NCI-H1436 treated with DMSO at 0.1 percent for 48 hours (cell line): ENCODE results near the gene PTPN1.
"Not testable (repeated sequence)": the region's sequence is repeated elsewhere in the genome, so short reads cannot be mapped to it uniquely, and the experiment has no call there.

Experiments used
- DNase-seq: peaks from one replicate; lab custom pipeline; 2025; lab: John Stamatoyannopoulos, UW

PTPN1 gene

DNA sequence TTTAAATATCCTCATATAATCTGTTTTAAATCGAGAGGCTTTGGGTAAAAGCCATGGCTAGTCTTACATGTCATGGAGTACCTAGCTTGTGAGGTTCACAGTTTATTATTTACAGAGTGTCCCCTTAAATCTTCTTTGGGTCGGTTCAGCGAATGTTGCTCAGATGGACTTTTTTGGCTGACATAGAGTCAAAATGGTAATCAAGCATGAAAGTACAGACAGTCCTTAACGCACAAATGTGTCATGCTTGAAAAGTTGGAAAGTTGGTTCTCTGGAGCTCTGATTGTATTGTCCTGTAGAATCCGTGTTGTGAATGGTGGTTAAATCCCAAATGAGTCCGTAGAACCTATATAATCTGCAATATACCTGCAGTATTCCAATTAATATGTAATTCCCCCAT is 22.0 kb downstream of the PTPN1 start:
- no peak for DNase-seq

DNA sequence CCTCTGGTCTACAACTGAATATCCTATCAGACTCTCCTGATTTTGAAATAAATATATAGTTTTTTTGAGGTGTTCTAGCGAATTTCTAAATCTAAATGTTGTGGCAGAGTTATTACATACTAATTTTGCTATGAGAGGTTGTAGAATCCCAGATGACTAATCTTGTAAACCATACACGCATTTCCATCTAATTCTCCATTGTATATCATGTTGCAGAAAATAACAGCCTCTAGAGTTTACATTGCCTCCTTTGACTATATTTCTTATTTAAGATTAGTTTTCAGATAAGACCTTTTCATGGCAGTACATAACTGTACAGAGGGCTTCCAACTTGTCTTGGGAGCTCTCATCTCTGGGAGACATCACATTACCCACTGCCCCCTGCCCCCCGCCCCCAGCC is 22.9 kb downstream of the PTPN1 start:
- no peak for DNase-seq

DNA sequence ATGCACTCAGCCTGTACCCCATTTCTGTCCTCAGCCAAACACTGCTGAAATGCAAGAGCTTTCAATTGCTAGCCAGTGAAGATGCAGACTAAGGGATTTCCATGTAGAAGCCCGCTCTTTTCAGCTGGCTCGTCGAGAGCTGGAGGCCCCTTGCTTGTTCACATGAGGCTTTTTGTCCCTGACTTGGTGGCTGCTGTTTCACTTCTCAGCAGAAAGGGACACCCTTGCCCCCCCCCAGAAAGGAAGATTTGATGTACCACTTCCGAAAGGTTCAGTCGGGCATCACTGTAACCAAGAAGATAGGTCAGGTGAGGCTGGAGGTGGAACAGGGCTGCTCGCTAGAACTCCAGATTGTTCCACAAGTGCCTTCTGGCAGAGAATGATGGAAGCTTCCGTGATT is 23.3 kb downstream of the PTPN1 start:
- no peak for DNase-seq

DNA sequence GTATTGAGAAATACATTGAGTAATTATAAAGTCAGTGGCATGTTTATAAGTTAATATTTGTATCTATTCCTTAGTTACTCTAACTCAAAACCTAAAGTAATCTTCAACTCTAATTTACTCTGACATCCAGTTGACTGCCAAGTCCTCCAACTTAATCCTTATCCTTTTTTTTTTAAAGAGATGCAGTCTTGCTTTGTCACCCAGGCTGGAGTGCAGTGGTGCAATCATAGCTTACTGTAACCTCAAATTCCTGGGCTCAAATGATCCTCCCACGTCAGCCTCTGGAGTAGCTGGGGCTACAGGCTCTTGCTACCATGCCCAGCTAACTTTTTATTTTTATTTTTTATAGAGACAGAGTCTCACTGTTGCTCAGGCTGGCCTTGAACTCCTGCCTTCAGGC is 24.4 kb downstream of the PTPN1 start:
- no peak for DNase-seq

DNA sequence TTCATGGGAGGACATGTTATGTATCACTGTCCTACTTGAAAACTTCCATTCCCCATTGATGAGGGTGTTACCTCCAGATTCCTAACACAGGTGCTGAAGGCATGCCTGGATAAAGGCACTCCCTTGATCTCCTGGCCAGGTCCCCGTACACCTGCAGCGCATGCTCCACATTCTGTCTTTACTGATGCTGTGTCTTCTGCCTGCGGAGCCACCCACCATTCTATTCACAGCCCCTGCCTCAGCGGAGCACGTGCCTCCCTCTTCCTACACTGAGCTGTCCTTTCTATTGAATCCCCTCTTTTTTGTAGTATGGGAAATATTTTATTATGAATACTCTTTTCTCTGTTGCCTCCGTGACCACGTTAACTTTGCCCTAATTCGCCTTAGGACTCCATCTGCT is 25.0 kb downstream of the PTPN1 start:
- DNase-seq = no peak

DNA sequence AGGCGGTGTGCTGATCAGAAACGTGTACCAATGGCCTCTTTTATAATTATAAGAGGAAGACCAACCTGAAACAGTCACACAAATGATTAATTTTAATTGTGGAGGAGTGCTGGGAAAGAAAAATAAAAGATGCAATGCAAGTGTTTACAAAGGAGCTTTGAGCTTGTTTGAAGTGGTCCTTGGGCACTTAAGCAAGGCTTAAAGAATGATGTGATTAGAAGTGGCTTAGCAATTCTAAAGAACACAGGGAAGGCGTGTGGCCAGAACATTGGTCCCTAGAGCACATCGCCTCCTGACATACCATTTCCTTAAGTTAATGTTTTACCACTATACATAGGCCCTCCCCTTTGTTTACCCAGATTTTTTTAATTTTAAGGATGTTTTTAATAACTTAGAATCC is 26.1 kb downstream of the PTPN1 start:
- DNase-seq = peak; percentile 10

DNA sequence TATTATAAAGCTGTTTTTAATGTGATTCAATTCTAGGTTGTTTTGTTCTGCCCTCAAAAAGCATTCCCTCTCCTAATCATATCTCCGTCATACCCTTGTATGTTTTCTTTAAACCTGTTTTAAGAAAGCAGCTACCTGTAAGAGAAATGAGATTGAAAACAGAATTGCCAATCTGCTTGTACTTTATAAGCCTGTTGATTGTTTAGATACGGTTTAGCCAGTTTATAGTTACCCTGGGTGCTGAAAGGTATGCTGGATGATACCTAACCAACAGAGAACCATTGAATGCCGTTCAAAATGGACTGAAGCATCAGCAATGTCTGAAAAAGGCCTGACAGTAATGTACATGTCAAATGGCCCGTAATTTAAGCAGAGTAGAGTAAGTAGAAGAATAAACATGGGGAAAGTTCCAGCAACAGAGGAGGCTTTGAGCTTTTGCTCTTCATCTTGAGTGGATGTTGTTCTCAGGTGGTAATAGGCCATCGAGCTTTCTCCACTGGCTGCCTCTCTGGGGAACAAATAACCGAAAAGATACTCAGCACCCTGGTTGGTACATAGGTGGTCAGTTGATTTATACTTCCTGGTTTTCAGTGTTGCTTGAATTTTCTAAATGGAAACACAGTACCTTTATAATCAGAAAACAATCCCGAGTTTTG is 27.5 kb downstream of the PTPN1 start:
- no peak for DNase-seq

DNA sequence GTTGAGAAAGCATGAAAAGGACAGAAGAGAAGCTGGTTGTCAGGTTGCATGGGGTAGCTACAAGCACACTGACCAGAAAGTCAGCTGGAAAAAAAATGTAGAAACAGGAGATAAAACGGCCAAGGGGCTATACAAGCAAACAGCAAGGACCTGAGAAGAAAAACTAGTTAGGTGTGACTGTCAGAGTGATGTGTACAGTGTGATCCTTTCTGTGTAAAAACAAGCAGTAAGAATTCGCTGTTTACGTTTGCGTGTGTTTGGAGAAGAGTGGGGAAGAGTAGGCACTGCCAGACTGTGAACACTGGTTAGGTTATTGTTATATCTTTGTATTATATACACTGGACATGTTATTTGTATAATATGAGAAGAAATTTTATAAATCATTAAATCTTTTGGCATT is 28.1 kb downstream of the PTPN1 start:
- DNase-seq = no peak

DNA sequence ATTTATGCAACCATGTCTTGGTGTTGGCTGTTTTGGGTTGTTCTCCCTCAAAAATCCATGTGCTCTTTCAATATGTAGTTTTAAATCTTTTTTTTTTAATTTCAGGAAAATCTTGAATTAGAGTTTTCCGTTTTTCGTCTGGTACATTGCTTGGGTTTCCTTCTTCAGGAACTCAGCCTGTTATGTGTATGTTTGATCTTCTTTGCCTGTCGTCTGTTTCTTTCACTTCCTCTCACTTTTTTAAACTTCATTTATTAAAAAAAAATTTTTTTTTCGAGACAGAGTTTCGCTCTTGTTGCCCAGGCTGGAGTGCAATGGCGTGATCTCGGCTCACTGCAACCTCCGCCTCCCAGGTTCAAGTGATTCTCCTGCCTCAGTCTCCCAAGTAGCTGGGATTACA is 29.6 kb downstream of the PTPN1 start:
- not testable (repeated sequence) for DNase-seq

DNA sequence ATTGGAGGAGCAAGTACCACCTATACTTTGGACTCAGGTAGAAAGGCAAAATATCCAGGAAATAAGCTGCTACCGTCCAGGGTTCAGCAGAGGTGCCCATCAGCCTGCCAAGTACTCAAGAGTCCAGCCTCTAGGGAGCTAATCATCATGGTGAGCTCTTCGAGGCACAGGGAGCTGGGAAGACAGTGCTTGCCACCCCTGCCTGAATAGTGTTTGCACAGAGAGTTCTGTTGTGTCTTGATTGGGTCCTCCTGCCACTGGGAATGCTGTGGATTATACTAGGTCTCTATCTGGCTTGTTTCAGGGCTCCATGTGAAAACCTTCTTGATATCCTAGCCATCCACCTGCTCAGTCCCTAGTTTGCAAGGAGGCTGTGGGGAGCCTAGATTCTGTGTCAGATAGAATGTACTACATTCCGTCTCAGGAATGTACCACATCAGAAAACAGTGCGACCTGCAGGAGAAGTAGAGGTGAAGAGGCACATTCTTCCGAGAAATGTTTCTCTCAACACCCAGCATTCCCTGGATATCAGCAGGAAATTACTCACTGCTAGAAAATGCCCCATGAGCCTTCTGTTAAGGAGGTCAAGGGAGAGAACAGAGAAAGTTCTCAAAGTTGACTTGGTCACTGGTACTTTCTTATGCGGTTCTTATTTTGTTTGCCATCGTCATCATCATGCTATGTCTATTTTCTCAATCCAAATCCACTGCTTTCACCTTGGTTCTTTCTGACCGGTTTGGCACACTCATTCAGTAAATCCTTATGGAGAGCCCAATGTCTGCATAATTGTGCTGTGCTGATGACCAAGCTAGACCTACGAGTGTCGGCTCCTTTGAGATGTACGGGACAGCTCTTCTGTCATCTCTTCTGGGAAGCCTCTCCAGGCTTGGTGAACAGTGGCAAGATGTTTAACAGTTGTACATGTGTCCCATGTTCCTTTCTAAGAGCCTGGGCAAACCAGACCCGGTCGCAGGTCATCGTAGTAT is 30.7 kb downstream of the PTPN1 start:
- DNase-seq = no peak

DNA sequence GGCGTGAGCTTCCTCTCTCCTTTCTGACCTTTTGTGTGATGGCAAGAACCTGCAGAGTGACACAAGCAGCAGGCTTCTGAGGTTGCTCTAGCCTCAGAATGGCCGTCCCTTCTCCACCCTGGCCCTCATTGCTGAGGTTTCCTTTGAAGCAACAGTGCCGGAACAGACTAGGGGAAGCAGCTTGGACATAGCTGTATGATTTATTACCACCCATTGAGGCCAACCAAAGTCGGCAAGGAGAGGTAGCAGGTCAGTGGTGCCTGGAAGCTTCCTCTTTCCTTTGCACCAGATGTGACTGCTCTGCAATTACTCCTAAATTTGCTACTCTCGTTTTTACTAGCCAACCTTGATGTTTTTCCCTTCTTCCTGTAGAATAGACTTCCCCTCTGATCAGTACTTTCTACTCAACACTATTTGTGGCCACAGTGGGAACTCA is 31.4 kb downstream of the PTPN1 start:
- DNase-seq = no peak

DNA sequence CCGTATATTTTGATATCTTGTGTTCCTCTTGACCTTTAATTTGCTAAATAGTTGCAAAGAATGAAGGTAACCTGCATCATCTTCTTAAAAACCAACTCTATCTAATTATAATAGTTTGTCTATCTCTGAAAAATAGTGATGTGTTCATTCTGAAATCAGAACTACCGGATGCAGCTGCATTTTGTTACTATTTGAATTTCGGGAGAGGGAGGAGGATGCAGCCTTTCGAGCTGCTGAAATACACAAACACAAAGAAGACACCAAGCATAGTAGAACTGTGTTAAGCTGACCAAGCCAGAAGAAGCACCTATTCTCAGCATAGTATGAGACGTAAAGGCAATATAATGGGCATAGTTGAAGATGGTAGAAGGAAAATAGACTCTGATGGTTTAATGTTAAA is 33.1 kb downstream of the PTPN1 start:
- no peak for DNase-seq

DNA sequence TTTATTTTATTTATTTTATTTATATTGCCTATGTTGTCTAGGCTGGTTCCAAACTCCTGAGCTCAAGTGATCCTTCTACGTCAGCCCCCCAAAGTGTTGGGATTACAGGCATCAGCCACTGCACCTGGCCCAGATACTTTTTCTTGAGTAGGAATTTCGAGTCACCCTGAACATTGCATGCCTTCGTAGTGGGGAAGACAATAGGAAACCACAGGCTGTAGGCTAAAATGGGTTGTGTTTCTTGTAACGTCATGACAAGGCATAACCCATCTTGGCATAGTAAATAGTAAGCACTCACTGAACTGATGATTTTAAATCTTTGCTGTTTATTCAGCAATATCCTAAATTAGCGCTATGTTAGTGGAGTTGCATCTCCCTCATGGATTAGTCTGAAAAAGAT is 34.9 kb downstream of the PTPN1 start:
- DNase-seq = no peak

DNA sequence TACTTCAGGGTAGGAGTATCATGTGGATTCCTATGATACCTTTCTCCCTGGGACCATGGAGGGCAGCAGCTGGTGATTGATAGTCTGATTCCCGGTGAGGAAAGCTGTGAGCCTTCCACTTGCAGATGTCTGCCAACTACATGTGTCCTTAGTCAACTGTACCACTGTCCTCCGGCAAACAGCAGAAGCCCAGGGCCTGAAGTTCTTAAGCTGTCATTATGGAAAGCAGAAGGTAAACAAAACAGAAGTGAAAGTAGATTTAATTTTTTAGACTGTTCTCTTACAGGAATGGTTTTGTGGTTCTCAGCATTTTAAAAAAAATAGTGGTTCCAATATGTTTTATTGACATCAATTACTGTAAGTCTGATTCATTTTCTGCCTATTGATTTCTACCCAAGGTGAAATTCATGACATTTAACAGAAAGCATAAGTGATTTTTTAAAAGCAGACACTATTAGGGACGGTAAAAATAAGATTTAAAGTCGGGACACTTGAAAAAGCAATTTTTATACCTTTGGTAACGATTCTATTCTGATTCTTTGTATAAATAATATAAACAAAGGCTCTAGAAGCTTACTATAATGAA is 36.6 kb downstream of the PTPN1 start:
- no peak for DNase-seq

DNA sequence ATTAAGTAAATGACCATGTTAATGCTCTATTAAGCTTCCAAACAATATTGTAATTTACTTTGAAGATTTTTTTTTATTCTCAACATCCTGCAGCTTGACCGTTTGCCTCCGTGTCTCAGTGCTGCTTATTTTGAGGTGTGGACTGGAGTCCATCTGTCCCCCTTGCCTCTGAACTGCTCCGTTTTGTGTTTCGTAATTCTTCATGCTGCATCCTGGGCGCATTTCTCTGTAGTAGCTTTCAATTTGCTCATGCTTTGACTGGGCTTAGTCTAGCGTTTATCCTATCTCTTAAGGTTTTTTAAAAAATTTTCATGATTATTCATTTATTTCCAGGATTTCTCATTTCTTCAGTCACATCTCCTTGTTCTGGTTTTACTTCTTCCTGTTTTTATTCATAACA is 37.8 kb downstream of the PTPN1 start:
- no peak for DNase-seq

DNA sequence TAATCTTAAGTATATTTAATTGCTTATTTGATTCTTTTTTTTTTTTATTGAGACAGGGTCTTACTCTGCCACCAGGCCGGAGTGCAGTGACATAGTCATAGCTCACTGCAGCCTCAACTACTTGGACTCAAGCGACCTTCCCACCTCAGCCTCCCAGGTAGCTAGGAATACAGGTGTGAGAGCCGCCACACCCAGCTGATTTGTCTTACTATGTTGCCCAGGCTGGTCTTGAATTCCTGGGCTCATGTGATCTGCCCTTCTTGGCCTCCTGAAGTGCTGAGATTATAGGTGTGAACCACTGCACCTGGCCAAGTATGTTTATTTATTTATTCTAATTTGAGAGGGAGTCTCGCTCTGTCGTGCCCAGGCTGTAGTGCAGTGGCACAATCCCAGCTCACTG is 38.2 kb downstream of the PTPN1 start:
- DNase-seq = no peak

DNA sequence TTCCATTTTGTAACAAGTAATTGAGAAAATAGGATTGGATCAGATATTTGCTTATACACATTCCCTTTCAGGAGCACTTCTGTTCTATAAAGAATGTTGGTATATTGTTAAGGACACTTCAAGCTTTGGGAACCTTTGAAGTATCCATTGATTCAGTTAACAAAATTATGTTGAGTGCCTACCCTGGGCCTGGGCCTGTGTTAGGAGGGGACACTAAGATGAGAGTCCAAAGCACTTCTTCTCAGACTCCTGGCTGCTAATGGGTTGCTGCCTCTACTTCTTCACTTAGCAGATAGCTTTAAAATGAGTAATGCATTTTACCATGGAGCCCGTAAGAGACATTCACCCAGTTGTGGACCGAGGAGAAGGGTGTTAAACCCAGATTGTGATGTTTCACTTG is 40.3 kb downstream of the PTPN1 start:
- no peak for DNase-seq

DNA sequence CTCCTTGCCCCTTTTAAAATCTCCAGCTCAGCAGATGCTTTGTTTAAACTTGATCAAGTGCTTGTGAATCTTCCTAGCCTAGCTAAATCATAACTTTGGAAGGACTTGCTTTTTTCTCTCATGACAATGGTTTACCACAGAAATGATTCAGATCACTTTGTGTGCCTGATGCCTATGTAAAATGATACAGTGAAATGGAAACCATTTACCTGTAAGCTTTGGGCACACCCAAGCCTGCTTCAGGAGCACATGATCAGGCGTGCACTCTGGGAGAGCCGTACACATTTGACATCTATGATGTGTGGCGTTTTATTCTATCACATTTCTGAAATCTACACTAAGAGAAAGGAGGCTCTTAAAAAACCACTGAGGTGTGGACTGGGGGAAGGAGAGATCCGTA is 41.1 kb downstream of the PTPN1 start:
- DNase-seq = no peak

DNA sequence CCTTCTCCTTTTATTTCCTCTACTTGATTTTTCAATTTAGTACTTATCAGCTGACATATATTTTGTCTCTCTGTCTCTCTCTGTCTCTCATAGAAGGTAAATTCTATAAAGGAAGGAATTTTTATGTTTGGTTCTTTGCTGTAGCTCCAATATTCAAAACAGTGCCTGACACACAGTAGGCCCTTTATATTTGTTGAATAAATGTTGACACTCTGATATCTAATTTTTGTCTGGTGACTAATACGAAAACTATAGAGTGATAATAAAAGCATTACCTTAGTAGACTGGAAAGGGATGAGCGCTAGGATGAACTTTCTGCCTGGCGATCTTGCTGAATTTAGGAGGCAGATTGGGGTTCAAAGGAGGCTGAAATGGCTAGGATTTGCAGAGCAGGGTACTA is 42.8 kb downstream of the PTPN1 start:
- no peak for DNase-seq

DNA sequence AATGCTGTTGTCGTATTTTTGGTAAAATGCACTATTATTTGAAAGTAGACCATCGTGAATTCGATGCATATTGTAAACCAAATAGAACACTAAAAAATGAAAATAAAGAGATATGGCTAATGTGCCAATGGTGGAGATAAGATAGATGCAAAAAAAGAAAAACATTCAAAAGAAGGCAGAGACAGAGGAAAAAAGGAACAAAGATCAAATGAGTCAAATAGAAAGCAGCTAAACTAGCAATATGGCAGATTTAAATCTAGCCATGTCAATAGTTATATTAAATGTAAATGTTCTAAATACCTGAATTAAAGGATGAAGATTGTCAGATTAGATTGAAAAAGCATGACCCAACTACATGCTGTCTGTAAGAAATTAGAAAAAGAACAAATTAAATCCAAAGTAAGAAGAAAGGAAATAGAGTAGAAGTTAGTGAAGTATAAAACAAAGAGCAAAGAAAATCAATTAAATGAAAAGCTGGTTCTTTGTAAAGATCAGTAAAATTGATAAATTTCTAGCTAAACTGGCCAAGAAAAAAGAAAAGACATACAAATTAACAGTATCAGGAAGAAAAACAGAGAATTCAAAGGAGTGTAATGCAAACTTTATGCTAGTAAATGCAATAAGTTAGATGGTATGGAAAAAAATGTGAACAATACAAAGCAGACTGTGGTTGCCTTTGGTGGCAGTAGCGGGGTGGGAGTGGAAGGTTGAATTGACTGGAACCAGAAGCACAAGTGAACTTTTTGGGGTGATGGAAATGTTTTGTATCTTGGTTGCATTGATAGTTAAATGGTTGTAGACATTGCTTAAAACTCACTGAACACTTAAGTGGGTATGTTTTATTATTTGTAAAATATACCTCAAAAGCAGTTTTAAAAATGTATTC is 44.8 kb downstream of the PTPN1 start:
- DNase-seq = no peak

DNA sequence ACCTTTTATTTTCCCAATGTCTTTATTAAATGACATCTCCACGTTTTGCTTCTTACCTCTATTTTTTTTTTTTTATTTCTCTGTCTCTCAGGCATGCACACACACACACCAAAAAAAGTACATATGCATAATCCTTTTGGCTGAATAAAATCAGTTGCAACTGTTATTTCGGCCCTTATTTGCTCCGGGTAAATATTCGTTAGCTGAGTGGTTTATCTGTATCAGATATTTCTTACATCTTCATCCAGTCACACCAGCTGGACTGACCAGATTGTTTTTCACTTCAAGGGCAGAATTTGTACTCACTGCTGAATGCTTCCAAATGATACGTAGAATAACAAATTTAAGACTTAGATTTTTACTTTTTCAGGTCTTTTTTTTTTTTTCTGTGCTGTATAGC is 45.5 kb downstream of the PTPN1 start:
- DNase-seq = no peak

DNA sequence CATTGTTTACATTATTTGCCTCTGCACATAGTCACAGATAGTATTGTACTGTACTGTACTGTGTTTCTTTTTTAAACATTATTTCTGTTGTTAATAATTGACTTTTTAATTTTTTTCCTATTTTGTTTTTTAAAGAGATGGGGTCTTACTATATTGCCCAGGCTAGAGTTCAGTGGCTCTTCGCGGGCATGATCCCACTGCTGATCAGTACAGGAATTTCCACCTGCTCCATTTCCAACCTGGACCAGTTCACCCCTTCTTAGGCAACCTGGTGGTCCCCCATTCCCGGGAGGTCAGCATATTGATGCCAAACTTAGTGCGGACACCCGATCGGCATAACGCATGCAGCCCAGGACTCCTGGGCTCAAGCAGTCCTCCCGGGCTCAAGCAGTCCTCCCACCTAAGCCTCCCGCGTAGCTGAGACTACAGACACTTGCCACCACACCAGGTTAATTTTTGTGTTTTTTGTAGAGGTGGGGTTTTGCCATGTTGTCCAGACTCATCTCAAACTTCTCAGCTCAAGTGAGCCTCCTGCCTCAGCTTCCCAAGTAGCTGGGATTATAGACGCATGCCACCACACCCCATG is 47.5 kb downstream of the PTPN1 start:
- no peak for DNase-seq
